CD4-positive, alpha-beta T cell (primary cell): ENCODE data around the gene FBXW12. TPM values are rescaled to one million over a fixed set of nuclear protein-coding genes. Genes with fewer than 3 reads are reported as not detected.

Experiments
- ATAC-seq: fragments of 200-7000 bp; cut with Tn5 transposase; one replicate; pipeline ENCODE4 v1.10.0; 2022; ENCODE audit warnings: mild to moderate bottlenecking; ENCODE audit not compliant: poor library complexity
- CTCF ChIA-PET: fragments of 350-600 bp; sonication (Branson Sonifier 250); formaldehyde crosslinking; loops from one replicate; lab custom pipeline; 2021; ENCODE audit warnings: antibody characterized with exemption, inconsistent platforms; lab: Charles Lee
- POLR2A ChIA-PET: fragments of 350-600 bp; sonication (Branson Sonifier 250); formaldehyde crosslinking; loops from one replicate; lab custom pipeline; 2021; ENCODE audit warnings: antibody characterized with exemption, inconsistent platforms; lab: Charles Lee
- DNase-seq, 14 experiments: peaks; one replicate each; pipeline ENCODE4 v3.0.0-alpha.2; 2013 to 2020; ENCODE audit warnings: mixed read lengths in 2 of 14
- H3K27ac ChIP-seq, 2 donors: one replicate each; pipeline versions ENCODE4 v1.5.1 to v1.7.0; 2013; ENCODE audit warnings: low read length in 2 of 2, low read depth in 1 of 2, mild to moderate bottlenecking in 1 of 2
- H3K27me3 ChIP-seq, 2 experiments: 1 replicate in 1 of 2; 2 replicates in 1 of 2; pipeline versions ENCODE4 v1.6.1 to v1.7.0; 2013; ENCODE audit warnings: low read length in 2 of 2, control low read depth in 1 of 2, mild to moderate bottlenecking in 1 of 2, moderate library complexity in 1 of 2; ENCODE audit not compliant: insufficient read depth in 2 of 2, control insufficient read depth in 1 of 2
- H3K36me3 ChIP-seq: one replicate; pipeline ENCODE4 v1.6.1; 2013; ENCODE audit warnings: low read length, control low read depth; ENCODE audit not compliant: insufficient read depth
- H3K4me1 ChIP-seq: one replicate; pipeline ENCODE4 v1.6.1; 2013; ENCODE audit warnings: low read length, control low read depth; ENCODE audit not compliant: insufficient read depth
- H3K4me3 ChIP-seq: one replicate; pipeline ENCODE4 v1.5.1; 2013; ENCODE audit warnings: mild to moderate bottlenecking, low read length, moderate library complexity
- H3K9me3 ChIP-seq, 2 experiments: 1 replicate in 1 of 2; 2 replicates in 1 of 2; pipeline versions ENCODE4 v1.6.1 to v1.7.0; 2013; ENCODE audit warnings: low read length in 2 of 2, mild to moderate bottlenecking in 2 of 2, control low read depth in 1 of 2, moderate library complexity in 1 of 2; ENCODE audit not compliant: control insufficient read depth in 1 of 2, insufficient read depth in 1 of 2
- H3K27ac Mint-ChIP-seq: one replicate; pipeline ENCODE4 v1.8.0; 2020; ENCODE audit warnings: mixed read lengths
- H3K27me3 Mint-ChIP-seq: one replicate; pipeline ENCODE4 v1.8.0; 2021; ENCODE audit warnings: mixed read lengths
- H3K36me3 Mint-ChIP-seq: one replicate; pipeline ENCODE4 v1.8.0; 2021; ENCODE audit warnings: low read depth, mixed read lengths
- H3K4me1 Mint-ChIP-seq: one replicate; pipeline ENCODE4 v1.8.0; 2021; ENCODE audit warnings: low read depth, mixed read lengths
- H3K4me3 Mint-ChIP-seq: one replicate; pipeline ENCODE4 v1.8.0; 2020; ENCODE audit warnings: mild to moderate bottlenecking, mixed read lengths
- H3K9me3 Mint-ChIP-seq: one replicate; pipeline ENCODE4 v1.8.0; 2020; ENCODE audit warnings: mixed read lengths
- CTCF ChIP-seq: fragments of 200-600 bp; IDR thresholded peaks from one replicate; pipeline ENCODE4 v1.8.0; 2022; ENCODE audit warnings: antibody characterized with exemption, mild to moderate bottlenecking
- intact Hi-C, 2 experiments: fragments of 100-400 bp; cut with DNase I in 1 of 2; cut with micrococcal nuclease in 1 of 2; formaldehyde crosslinking; loops; one replicate each; pipeline versions ENCODE4 v1.15.1 to v1.9.0; 2023 to 2025; cut with DNase I, micrococcal nuclease
- total RNA-seq, 174 experiments: library from RNA in 2 of 174; stranded (reverse) in 2 of 174; gene quantifications; one replicate each; pipeline ENCODE4 v1.2.3 and lab custom pipeline; 2021 to 2026

Gene FBXW12
- total RNA-seq, 2 experiments from 2014 or later = not detected

- Histone ChIP-seq H3K9me3 (no peaks in the 10 kb centered on the region), H3K27ac (no peak within 1 kb of the TSS), H3K4me3 (peak within 1 kb of the TSS; percentile 56), H3K27me3 (no peaks in the 10 kb centered on the region), H3K4me1 (peaks cover 27% of the 10 kb centered on the region), H3K36me3 (peaks cover 15% of the 10 kb centered on the region)
- no peaks in the 10 kb centered on the region for H3K9me3 Mint-ChIP-seq
- peaks cover 10% of the 10 kb centered on the region for H3K36me3 Mint-ChIP-seq
- POLR2A ChIA-PET = interaction anchor here (3.1 kb wide), 1 partner anchor 10 kb away, joined by 19 read pairs; the partner anchor contains the start of genes CCDC51 and TMA7
- H3K27me3 Mint-ChIP-seq = no peaks in the 10 kb centered on the region
- DNase-seq (peak in 4 of 14 experiments; percentile 15 to 44 (median 33)), ATAC-seq (peak; percentile 37)
- peak within 1 kb of the TSS; percentile 87 for H3K4me3 Mint-ChIP-seq
- CTCF ChIA-PET = no interaction called here
- H3K27ac Mint-ChIP-seq = peak within 1 kb of the TSS; percentile 49
- intact Hi-C loops = no loop called here
- no peak for TF ChIP-seq CTCF
- H3K4me1 Mint-ChIP-seq = peaks cover 15% of the 10 kb centered on the region
Observed at GRCh38 chr3:48429960-48430707, 58.1 kb downstream of the FBXW12 start, which contains the start of gene PLXNB1. TSS of gene PLXNB1 (minus strand) at chr3:48430086. CDS start at chr3:48424611, 5,475 bp downstream.

GRCh38 chr3:48430708-48431101 is 58.7 kb downstream of the FBXW12 start:
- H3K4me1 Mint-ChIP-seq = peaks cover 15% of the 10 kb centered on the region
- POLR2A ChIA-PET = interaction anchor here (3.1 kb wide), 1 partner anchor 9 kb away, joined by 19 read pairs; the partner anchor contains the start of genes CCDC51 and TMA7
- no peak overlapping the region for H3K27ac ChIP-seq
- peaks cover 10% of the 10 kb centered on the region for H3K36me3 Mint-ChIP-seq
- intact Hi-C loops = no loop called here
- no peak for ATAC-seq
- H3K27me3 ChIP-seq = no peaks in the 10 kb centered on the region
- H3K27me3 Mint-ChIP-seq = no peaks in the 10 kb centered on the region
- H3K9me3 Mint-ChIP-seq = no peaks in the 10 kb centered on the region
- H3K4me1 ChIP-seq = peaks cover 28% of the 10 kb centered on the region
- no peaks in the 10 kb centered on the region for H3K9me3 ChIP-seq
- no peak for DNase-seq
- CTCF ChIA-PET = no interaction called here
- no peak for TF ChIP-seq CTCF
- no peak overlapping the region for H3K4me3 ChIP-seq
- H3K4me3 Mint-ChIP-seq = peak overlapping the region; percentile 87
- no peak overlapping the region for H3K27ac Mint-ChIP-seq
- peaks cover 15% of the 10 kb centered on the region for H3K36me3 ChIP-seq

GRCh38 chr3:48431224-48432029 is 59.4 kb downstream of the FBXW12 start:
- POLR2A ChIA-PET = interaction anchor here (0.8 kb wide), 1 partner anchor 8 kb away, joined by 4 read pairs; the partner anchor contains the start of gene CCDC51
- no peaks in the 10 kb centered on the region for H3K27me3 ChIP-seq
- peak overlapping the region; percentile 87 for H3K4me3 Mint-ChIP-seq

More at GRCh38 chr3:48431224-48432029, 59.4 kb downstream of the FBXW12 start:
- CTCF ChIA-PET = no interaction called here
- no peak for ATAC-seq
- no peak overlapping the region for H3K27ac ChIP-seq
- H3K4me1 ChIP-seq = peaks cover 35% of the 10 kb centered on the region
- no peak for DNase-seq
- H3K4me1 Mint-ChIP-seq = peaks cover 15% of the 10 kb centered on the region
- H3K27me3 Mint-ChIP-seq = no peaks in the 10 kb centered on the region
- no peak overlapping the region for H3K4me3 ChIP-seq
- no peak overlapping the region for H3K27ac Mint-ChIP-seq
- intact Hi-C loops = no loop called here
- H3K36me3 Mint-ChIP-seq = peaks cover 10% of the 10 kb centered on the region
- peaks cover 15% of the 10 kb centered on the region for H3K36me3 ChIP-seq
- H3K9me3 ChIP-seq = no peaks in the 10 kb centered on the region
- no peaks in the 10 kb centered on the region for H3K9me3 Mint-ChIP-seq
- TF ChIP-seq CTCF = no peak
